HG03025 (cell line): ENCODE data around the gene ELOVL1.

Experiments used
- ATAC-seq: cut with Tn5 transposase; IDR thresholded peaks from one replicate; pipeline ENCODE4 v1.9.1; 2021; ENCODE audit warnings: mild to moderate bottlenecking, moderate library complexity; ENCODE audit not compliant: unreplicated experiment, low FRiP score

Gene ELOVL1

DNA sequence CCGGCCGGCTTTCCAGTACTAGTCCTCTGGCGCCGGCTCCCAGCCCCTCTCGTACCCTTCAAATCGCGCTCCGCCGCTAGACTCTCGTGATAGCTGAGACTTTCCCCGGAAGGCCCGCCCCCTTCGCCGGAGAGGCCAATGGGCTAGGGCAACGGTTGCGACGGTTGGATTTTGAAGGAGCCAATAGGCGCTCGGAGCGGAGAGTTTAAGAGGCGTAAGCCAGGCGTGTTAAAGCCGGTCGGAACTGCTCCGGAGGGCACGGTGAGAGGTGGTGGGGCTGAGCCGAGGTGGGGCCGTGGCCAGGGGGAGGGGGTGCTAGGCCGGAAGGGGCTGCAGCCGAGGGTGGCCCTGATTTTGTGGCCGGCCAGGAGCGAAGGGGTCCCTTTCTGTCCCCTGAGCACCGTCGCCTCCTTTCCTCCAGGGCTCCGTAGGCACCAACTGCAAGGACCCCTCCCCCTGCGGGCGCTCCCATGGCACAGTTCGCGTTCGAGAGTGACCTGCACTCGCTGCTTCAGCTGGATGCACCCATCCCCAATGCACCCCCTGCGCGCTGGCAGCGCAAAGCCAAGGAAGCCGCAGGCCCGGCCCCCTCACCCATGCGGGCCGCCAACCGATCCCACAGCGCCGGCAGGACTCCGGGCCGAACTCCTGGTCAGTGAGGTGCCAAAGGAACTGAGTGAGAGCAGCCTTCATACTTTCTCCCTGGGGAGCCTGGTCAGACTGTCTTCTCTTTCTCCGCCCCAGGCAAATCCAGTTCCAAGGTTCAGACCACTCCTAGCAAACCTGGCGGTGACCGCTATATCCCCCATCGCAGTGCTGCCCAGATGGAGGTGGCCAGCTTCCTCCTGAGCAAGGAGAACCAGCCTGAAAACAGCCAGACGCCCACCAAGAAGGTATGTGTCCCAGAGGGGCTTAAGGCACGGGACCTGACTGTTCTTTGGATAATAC is 8.8 kb downstream of the ELOVL1 start, which contains the start of gene CDC20:
TSS of gene CDC20 (plus strand) at position 236 of the 948 bp plus-strand sequence. CDS start at position 471, 235 bp downstream.
- ATAC-seq, result peak; percentile 86

DNA sequence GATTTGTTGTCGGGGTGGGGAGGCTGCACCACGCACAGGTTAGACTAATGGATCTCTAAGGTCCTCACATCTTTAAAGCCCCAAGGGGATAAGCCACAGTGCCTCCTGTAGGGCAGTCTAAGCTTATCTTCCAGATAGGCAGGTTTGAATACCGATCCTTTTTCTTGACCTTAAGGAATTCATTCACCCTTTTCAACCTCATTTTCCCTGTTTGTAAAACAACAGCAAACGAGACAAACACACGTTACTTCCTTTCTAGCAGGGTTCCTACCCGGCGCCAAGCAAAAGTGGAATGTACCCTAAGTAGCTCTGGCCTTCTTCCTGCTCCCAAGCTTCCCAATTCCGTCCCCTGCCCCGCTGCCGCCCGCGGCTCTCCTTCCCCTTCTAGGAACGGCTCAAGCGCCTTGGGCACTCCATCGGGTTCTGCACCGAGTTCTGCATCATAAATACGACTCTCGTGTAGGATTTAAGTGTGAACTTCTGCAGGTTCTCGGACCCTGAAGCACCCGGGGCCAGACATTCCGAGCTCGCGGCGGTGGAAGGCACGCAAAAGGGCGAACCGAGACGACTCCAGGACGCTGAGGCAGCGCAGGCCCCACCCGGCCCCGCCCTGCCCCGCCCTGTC is 9.6 kb downstream of the ELOVL1 start:
- ATAC-seq, result no peak

DNA sequence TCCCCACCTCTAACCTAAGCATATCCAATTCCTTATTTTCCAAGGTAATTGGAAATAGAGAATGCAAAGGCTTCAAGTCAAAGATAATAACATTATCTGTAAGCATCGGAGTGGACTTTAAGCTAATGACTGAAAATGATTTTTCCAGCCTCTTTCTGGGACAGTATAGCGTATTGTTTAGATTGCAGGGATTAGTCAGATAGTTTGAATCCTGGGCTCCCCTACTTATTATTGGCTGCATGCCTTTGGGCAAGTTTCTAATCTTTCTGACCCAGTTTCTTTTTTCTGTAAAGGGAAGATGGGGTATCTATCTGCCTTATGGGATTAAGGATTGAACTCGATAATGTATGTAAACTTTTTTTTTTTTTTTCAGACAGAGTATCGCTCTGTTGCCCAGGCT is 10.6 kb downstream of the ELOVL1 start:
- no peak for ATAC-seq

DNA sequence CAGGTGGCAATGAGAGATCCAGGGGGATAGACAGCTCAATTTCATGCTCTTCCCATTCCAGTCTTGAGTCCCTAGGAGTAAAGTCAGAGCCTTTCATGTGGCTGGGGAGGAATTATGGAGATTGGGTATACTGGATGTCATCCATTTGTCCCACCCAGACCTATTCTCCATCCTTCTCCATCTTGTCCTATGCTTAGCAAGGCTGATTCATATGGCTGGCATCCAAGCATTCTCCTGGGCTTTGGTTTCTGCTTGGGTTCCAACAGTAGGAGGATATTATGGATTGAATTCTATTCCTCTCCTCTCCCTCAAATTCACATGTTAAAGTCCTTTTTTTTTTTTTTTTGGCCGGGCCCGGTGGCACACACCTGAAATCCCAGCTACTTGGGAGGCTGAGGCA is 12.9 kb downstream of the ELOVL1 start:
- no peak for ATAC-seq

DNA sequence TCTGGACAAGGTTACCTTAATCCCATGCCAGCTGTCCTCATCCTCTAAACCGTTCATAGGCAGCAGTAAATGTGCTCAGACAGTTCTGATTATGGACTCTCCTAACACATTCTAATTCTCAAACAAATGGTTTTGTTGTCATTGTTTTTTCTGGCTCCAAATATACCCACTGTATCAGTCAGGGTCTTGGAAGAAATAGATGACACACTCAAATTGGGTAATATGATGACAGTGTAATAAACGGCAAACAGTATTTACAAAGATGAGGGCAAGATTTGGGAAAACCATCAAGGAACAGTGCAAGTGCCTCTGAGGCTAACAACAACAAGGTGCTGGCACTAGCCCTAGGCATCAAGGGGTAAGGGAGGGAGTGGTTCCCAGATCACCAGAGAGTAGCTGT is 13.3 kb downstream of the ELOVL1 start:
- ATAC-seq, result no peak

DNA sequence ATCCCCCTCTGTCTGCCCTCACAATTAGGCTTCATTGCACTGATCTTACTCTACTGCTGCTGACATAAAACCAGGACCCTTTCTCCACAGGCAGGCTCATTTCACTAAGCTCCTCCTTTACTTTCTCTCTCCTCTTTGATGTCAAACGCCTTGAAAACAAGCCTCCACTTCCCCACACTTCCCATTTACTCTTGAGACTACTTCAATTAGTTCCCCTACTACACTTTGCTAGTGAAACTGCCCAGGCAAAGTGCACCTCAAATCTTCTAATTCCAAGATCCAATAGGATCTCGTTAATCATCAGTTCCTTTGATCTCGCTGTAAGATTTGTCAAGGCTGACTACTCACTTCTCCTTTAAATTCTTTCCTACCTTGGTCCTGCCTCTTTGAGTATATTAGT is 14.9 kb downstream of the ELOVL1 start:
- ATAC-seq, result no peak

DNA sequence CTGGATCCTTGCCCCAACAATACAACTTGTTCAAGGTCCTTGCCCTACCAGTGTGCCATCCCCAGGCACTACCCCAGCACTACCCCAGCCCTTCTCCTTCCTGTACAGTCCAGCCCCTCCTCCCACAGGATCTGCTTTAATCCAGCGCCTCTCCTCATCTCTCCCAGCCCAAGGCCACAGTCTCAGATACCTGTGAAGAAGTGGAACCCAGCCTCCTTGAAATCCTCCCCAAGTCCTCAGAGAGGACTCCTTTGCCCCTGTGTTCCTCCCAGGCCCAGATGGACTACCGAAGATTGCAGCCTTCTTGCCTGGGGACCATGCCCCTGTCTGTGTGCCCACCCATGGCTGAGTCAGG is 15.5 kb downstream of the ELOVL1 start:
- no peak for ATAC-seq

DNA sequence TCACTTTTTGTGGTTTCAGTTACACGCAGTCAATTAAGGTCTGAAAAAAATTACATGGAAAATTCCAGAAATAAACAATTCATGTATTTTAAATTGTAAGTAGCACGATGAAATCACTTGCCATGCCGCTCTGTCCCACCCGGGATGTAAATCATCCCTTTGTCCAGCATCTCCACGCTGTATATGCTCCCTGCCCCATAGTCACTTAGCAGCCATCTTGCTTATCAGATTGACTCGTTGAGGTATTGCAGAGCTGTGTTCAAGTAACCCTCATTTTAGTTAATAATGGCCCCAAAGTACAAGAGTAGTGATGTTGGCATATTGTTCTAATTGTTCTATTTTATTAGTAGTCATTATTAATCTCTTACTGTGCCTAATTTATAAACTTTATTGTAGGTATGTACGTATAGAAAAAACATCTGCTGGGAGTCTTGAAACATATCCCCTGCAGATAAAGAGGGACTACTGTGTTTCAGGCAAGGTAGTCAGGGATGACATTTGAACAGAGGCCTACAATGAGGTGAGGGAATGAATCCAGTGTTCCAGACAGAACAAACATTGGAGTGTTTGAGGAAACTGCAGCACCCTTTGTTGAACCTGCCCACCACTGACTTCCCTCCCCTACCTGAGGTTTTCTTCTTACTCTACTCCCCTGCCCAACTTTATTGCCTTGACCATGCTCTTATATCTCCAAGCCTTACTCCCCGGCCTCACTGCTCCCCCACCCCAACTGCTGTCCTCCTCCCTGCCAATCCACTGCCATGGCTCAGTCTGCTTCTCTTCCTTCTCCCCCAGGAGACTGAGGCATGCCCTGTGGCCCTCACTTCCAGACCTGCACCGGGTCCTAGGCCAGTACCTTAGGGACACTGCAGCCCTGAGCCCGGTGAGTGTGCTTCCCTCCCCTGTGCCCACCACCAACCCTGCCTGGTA is 16.1 kb downstream of the ELOVL1 start:
- no peak for ATAC-seq

DNA sequence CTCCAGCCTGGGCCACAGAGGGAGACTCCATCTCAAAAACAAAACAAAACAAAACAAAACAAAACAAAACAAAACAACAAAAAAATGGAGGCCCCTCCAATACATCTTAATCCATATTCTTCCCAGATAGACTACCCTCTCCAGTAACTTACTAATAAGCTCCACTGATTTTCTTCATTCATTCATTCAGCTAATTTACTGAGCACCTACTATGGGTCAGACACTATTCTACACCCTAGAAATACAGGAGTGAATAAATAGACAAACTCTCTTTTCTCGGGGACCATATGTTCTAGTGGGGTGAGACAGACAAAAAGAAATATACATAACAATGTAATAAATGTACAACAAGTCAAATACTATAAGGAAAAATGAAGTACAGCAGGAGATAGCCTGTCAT is 16.8 kb downstream of the ELOVL1 start:
- ATAC-seq, result no peak

DNA sequence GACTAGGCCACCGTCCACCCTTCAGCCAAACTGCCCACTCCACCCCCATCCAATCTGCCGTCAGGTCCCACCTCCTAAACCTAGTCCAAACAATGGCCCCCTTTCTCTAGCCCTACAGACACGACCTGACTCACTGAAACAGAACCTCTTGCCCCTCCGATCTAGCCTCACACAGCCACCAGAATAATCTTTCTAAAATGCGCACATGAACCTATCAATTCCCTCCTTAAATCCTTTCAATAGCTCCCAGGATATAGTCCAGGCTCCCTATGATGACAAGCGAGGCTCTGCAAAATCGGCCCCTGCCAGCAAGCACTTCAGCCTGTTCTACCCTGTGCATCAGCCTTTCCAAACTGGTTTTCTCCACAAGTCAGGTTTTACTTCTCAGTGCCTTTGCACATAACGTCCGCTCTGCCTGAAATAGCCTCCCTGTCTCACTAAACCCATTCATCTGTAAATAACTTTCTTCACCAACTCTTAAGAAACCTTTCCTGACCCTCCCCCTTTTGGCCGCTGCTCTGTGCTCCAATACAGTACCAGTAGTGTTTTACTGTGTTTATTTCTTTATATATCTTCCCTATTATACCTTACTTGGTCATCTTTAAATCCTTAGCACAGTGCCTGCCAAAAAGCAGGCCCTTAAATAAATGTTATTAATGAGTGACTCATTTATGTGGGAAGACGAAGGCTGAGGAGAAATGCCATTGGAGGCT is 18.1 kb downstream of the ELOVL1 start:
- ATAC-seq, result no peak

DNA sequence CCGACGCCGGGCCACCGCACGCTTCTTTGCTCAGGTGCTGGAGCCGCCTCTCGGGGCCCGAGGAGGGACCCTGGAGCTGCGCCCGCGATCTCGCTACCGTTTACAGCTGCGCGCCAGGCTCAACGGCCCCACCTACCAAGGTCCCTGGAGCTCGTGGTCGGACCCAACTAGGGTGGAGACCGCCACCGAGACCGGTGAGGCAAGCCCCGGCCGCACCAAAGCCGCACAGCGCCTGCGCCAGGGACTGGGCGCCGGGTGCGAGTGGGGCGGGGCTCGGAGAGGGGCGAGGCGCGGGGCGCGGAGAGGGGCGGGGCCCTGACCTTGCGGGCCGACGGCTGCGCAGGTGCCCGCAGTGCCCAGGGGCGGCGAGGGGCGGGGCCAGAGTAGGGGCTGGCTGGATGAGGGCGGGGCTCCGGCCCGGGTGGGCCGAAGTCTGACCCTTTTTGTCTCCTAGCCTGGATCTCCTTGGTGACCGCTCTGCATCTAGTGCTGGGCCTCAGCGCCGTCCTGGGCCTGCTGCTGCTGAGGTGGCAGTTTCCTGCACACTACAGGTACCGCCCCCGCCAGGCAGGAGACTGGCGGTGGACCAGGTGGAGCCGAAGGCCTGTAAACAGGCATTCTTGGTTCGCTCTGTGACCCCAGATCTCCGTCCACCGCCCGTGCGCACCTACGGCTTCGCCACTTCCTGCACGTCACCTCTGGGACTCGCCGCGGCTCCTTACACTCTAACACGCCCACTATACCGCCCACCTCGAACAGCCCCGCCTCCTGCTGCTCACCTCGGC is 18.8 kb downstream of the ELOVL1 start:
- ATAC-seq, result no peak

DNA sequence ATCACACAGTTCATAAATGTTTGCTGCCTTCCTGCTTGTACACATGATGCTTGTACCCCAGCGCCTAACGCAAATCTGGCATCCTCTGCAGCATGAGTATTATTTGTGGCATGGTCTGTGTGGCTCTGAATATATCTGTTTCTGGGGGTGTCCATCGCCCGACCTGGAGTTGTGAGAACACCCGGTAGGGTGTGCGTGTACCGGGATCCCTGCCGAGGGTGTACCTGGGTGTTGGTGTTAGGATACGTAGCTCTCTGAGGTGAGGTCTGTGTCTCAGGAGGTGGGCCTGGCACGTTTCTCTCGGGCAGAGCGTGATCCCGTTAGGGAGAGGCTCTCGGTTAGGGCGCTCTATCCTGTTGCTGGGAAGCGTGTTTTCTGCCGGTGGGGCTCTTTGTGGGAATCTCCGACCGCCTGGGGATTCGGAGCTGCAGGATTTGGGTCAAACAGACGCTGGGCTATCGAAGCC is 19.4 kb downstream of the ELOVL1 start:
- ATAC-seq, result no peak

DNA sequence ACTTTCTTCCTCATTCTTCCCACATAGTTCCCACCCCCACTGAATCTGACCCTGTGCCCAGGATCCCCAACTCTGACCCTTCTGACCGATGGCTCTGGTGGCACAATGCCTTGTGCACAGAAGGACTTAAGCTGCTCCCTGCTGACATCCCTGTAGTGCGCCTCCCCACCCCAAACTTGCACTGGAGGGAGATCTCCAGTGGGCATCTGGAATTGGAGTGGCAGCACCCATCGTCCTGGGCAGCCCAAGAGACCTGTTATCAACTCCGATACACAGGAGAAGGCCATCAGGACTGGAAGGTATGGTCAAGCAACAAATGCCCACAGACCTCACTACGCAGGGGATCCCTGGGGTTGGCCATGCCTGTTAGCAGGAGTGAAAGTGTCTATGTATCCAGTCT is 21.2 kb downstream of the ELOVL1 start:
- ATAC-seq, result no peak

DNA sequence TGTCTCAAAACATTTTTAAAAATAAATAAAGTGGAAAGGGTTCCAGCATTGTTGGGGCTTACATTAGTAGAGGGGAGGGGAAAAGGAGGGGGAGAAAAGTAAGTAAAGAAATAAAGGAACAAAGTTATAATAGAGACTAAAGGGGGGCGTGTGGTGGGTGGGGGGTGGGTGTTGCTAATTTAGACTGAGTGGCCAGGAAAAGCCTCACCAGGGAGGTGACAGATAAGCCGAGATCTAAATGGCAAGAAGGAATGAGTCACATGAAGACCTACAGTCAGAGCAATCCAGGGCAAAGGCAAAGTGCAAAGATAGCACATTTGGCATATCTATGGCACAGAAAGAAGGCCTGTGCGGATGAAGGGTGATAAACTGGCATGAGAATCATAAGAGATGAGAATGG is 22.7 kb downstream of the ELOVL1 start:
- ATAC-seq, result no peak

DNA sequence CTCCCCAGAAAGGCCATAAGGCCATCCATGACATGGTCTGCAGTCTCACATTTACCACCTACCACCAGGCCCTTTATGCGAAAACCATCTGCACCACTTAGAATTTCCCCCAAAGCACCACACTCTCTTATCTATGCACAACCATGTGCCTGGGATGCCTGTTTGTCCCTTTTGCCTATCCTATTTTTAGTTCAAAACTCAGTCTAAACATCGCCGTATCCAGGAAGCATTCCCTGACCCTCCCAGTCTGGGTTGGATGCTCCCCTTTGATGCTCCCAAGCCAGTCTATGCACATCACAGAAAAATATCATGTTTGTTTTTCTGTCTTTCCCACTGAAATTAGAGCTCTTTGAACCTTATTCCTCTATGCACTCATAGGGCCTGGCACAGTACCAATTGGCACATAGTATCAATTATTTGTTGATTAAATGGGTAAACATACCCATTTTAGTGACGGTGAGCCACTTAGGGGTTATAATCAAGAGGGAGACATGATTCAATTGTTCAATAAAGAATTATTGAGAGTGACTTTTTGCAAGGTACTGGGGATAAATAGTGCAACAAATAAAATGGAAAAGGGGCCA is 23.5 kb downstream of the ELOVL1 start:
- ATAC-seq, result no peak

DNA sequence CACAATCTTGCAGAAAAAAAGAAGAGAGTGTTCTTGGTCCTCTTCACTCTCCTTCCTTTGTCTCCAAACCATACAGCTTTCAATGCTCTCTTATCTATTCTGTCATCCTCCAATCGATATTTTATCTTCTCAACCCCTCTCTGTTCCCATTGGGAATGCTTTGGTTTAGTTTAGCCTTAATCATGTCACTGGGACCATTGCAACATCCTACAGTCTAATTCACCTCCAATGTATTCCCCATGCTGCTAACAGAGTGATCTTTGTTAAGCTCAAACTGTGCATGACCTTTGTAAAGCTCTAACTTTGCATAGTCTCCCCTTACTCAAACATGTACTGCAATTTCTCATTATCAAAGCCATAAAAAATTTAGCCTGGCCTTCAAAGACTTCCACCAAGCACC is 27.3 kb downstream of the ELOVL1 start:
- ATAC-seq, result no peak

DNA sequence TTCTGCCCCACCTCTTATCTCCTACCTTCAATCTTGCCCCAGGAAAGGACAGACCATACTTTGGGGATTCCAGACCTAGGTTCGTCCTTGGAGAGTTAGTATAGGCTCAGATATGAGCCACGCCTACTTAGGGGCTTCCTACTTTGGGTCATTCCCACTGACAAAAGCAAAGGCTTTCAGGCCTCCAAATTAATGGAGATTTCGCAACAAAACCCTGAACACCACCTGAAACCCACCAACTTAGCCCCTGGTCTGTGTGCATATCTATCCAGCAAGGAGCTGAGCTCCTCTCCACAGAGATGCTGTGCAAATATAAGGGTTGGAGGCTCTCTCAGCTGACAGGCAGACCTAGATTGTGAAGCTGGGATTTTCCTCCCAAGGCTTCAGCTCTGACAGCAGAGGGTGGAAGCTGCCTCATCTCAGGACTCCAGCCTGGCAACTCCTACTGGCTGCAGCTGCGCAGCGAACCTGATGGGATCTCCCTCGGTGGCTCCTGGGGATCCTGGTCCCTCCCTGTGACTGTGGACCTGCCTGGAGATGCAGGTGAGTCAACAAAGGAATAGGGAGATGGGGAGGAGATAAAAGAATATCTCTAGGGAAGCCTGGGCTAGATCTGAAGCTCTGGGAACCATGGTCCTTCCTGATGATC is 28.1 kb downstream of the ELOVL1 start:
- ATAC-seq, result no peak

DNA sequence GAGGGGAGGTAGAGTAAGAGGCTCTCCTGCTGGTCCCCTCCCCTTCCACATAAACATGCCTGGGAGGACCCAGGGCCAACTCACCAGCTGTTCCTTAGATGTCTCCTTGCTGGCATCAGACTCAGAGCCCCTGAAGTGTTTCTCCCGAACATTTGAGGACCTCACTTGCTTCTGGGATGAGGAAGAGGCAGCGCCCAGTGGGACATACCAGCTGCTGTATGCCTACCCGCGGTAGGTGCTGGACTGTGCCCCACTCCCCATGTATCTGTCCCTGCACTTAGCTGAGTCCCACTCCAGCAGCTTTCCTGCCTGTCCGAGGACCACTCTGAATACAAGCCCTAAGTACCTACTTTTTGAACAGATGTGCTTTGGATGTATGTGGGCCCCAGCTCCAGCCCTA is 29.8 kb downstream of the ELOVL1 start:
- ATAC-seq, result no peak

DNA sequence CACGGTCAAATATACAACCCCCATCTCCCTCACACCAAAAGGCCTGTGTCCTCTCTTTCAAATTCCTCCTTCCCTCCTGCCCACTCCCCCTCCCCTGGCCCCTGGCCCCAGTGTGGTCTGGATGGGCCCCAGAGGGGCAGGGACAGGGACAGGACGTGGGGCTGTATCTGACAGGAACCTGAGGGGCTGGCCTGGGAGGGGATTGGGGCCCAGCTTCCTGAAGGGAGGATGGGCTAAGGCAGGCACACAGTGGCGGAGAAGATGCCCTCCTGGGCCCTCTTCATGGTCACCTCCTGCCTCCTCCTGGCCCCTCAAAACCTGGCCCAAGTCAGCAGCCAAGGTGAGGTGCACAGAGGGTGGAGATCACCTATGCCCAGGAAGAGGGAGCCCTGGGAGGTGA is 30.2 kb downstream of the ELOVL1 start, which contains the start of gene MPL:
TSS of gene MPL (plus strand) at position 231 of the 400 bp plus-strand sequence. CDS start at position 262, 31 bp downstream.
- no peak for ATAC-seq
